Measurements from ENCODE around the gene SULF2. TPM values are rescaled to one million over a fixed set of nuclear protein-coding genes. Genes with fewer than 3 reads are reported as not detected.
"Not testable (repeated sequence)": the region's sequence is repeated elsewhere in the genome, so short reads cannot be mapped to it uniquely, and the experiment has no call there.

SULF2 gene
- 10 to 100 TPM in 1 of 2 donors, 1 to 10 TPM in 1; 9.1 to 34.3 TPM for total RNA-seq

GRCh38 chr20:47785311-47785853 lies at the start of gene SULF2:
SULF2 (minus strand) TSS chr20:47785481; CDS start chr20:47757363, 28,118 bp downstream.
- Histone ChIP-seq H3K27ac (peak within 1 kb of the TSS in 2 of 4 donors; percentile 35 to 48), H3K27me3 (peaks cover 0 to 12% of the 10 kb centered on the region in 2 donors), H3K36me3 (replicated peaks in 1 of 2; ENCODE audit: insufficient read depth in 1 of 2, low read depth in 2 of 2) (no peaks in the 10 kb centered on the region), H3K4me1 (peaks cover 23% of the 10 kb centered on the region), H3K9me3 (no peaks in the 10 kb centered on the region), H3K4me3 (no peak within 1 kb of the TSS)
- ATAC-seq: peak; percentile 37
- DNase-seq: peak in 1 of 4 donors; percentile 32
- WGBS, 2 donors: 2% methylated on average over 24 of the region's 82 CpGs; no CpG with 5 or more reads in 1 of the 2 donors
- no peak for TF ChIP-seq CTCF (IDR thresholded peaks at IDR 0.05)
- no peak for TF ChIP-seq POLR2A (IDR thresholded peaks at IDR 0.05)
- intact Hi-C loops (cut with DNase I): loop anchor here (10.0 kb wide), 1 partner anchor 839 kb away; no protein-coding TSS in a partner anchor

GRCh38 chr20:47831675-47832074 lies 46.4 kb upstream of the SULF2 start:
- H3K36me3 ChIP-seq (replicated peaks in 1 of 2; ENCODE audit: insufficient read depth in 1 of 2, low read depth in 2 of 2); DNase-seq; H3K4me1 ChIP-seq; H3K27ac ChIP-seq; H3K9me3 ChIP-seq; ATAC-seq; H3K4me3 ChIP-seq; intact Hi-C loops (cut with DNase I); H3K27me3 ChIP-seq: not testable (repeated sequence)
- WGBS, 2 donors: no CpG with 5 or more reads among the region's 7 CpGs

GRCh38 chr20:47826716-47827115 lies 41.4 kb upstream of the SULF2 start:
- H3K27me3 ChIP-seq; DNase-seq; ATAC-seq; H3K4me1 ChIP-seq; intact Hi-C loops (cut with DNase I); H3K4me3 ChIP-seq; H3K27ac ChIP-seq; H3K9me3 ChIP-seq; H3K36me3 ChIP-seq (replicated peaks in 1 of 2; ENCODE audit: insufficient read depth in 1 of 2, low read depth in 2 of 2): not testable (repeated sequence)
- 50 to 55% methylated on average over 8 of the region's 8 CpGs for WGBS, 2 donors

GRCh38 chr20:47826006-47826405 lies 40.7 kb upstream of the SULF2 start:
- intact Hi-C loops (cut with DNase I); H3K27me3 ChIP-seq; H3K4me3 ChIP-seq; H3K27ac ChIP-seq; H3K9me3 ChIP-seq; ATAC-seq; H3K36me3 ChIP-seq (replicated peaks in 1 of 2; ENCODE audit: insufficient read depth in 1 of 2, low read depth in 2 of 2); DNase-seq; H3K4me1 ChIP-seq: not testable (repeated sequence)
- 52 to 54% methylated on average over 7 to 18 of the region's 18 CpGs for WGBS, 2 donors

- H3K27me3 ChIP-seq: no peaks in the 10 kb centered on the region
- no peaks in the 10 kb centered on the region for H3K9me3 ChIP-seq
- H3K4me1 ChIP-seq: no peaks in the 10 kb centered on the region
- no peak for TF ChIP-seq CTCF (IDR thresholded peaks at IDR 0.05)
- no peak for TF ChIP-seq POLR2A (IDR thresholded peaks at IDR 0.05)
- no peak for DNase-seq
- ATAC-seq: no peak
- WGBS, 2 donors: 33 to 50% methylated on average over 4 to 12 of the region's 12 CpGs
- intact Hi-C loops (cut with DNase I): no loop called here
- H3K36me3 ChIP-seq (replicated peaks in 1 of 2; ENCODE audit: insufficient read depth in 1 of 2, low read depth in 2 of 2): no peaks in the 10 kb centered on the region
- no peak overlapping the region for H3K27ac ChIP-seq
- no peak overlapping the region for H3K4me3 ChIP-seq
Measured at GRCh38 chr20:47825011-47825762, 39.9 kb upstream of the SULF2 start.

- intact Hi-C loops (cut with DNase I); ATAC-seq; H3K4me1 ChIP-seq; H3K9me3 ChIP-seq; H3K4me3 ChIP-seq; DNase-seq; H3K36me3 ChIP-seq (replicated peaks in 1 of 2; ENCODE audit: insufficient read depth in 1 of 2, low read depth in 2 of 2); H3K27me3 ChIP-seq; H3K27ac ChIP-seq: not testable (repeated sequence)
- WGBS, 2 donors: 68 to 81% methylated on average over 12 of the region's 12 CpGs
Measured at GRCh38 chr20:47823941-47824340, 38.7 kb upstream of the SULF2 start.

Measured in body of pancreas (tissue), 4 donors.